Panc1 (cell line): ENCODE data around the gene TAS1R2. TPM values are rescaled to one million over a fixed set of nuclear protein-coding genes. Genes with fewer than 3 reads are reported as not detected.

Source experiments
- ATAC-seq: fragments of 200-7000 bp; cut with Tn5 transposase; 2 replicates; pipeline ENCODE4 v1.9.1; 2020; ENCODE audit warnings: mild to moderate bottlenecking, moderate library complexity
- BruUV-seq: library from RNA; stranded (reverse); fragments of 400-500 nt; replicated peaks from 2 replicates; lab custom pipeline; 2021; lab: Mats Ljungman, UMichigan
- CTCF ChIA-PET: fragments of 300-600 bp; sonication (Branson Sonifier 250); formaldehyde crosslinking; loops from one replicate; lab custom pipeline; 2022; ENCODE audit warnings: antibody characterized with exemption; lab: Charles Lee
- POLR2A ChIA-PET: fragments of 300-600 bp; sonication (Branson Sonifier 250); formaldehyde crosslinking; loops from one replicate; lab custom pipeline; 2022; ENCODE audit warnings: antibody characterized with exemption; lab: Charles Lee
- DNase-seq: peaks from one replicate; pipeline ENCODE4 v3.0.0-alpha.2; 2010; ENCODE audit warnings: low read depth, low spot score
- H3K27ac ChIP-seq: 2 replicates; pipeline ENCODE4 v1.5.1; 2011; ENCODE audit warnings: mild to moderate bottlenecking, low read length, inconsistent platforms
- H3K27me3 ChIP-seq: fragments of 200-500 bp; sonication (Bioruptor generic); 2 replicates; pipeline ENCODE4 v1.6.0; 2014; ENCODE audit warnings: low read length, inconsistent platforms; ENCODE audit not compliant: control insufficient read depth, insufficient read depth
- H3K36me3 ChIP-seq: fragments of 200-500 bp; sonication (Bioruptor generic); 2 replicates; pipeline ENCODE4 v1.5.1; 2014; ENCODE audit warnings: inconsistent platforms, mild to moderate bottlenecking, low read length, moderate library complexity; ENCODE audit not compliant: control insufficient read depth, insufficient read depth
- H3K4me1 ChIP-seq: 2 replicates; pipeline ENCODE4 v1.5.1; 2011; ENCODE audit warnings: inconsistent platforms, mild to moderate bottlenecking, low read length, moderate library complexity; ENCODE audit not compliant: control insufficient read depth, insufficient read depth
- H3K4me3 ChIP-seq, 2 experiments: 2 replicates each; pipeline ENCODE4 v1.5.1; 2011 to 2012; ENCODE audit warnings: low read depth in 2 of 2, low read length in 2 of 2, mild to moderate bottlenecking in 2 of 2, inconsistent platforms in 1 of 2, moderate library complexity in 1 of 2
- H3K9me3 ChIP-seq: fragments of 200-500 bp; sonication (Bioruptor generic); 2 replicates; pipeline ENCODE4 v1.5.1; 2014; ENCODE audit warnings: low read depth, mild to moderate bottlenecking, inconsistent platforms, low read length, moderate library complexity; ENCODE audit not compliant: control insufficient read depth, insufficient read depth
- POLR2AphosphoS5 ChIP-seq: IDR thresholded peaks from 2 replicates; pipeline ENCODE4 v1.6.1; 2012; ENCODE audit warnings: mild to moderate bottlenecking, low read depth, low read length, moderate library complexity
- SIN3A ChIP-seq: IDR thresholded peaks from 2 replicates; pipeline ENCODE4 v1.6.1; 2012; ENCODE audit warnings: low read depth, mild to moderate bottlenecking, low read length, moderate library complexity, borderline replicate concordance; ENCODE audit not compliant: insufficient read depth
- TCF7L2 ChIP-seq: IDR thresholded peaks from 2 replicates; pipeline ENCODE4 v1.6.1; 2011; ENCODE audit warnings: mild to moderate bottlenecking, low read depth, low read length, inconsistent platforms
- in situ Hi-C: cut with HindIII; loops from 2 replicates; pipeline ENCODE4 v1.10.0; 2016; ENCODE audit warnings: low sequenced_read_pairs, low pct_unique_long_range_greater_than_20kb
- intact Hi-C: fragments of 100-400 bp; cut with micrococcal nuclease; formaldehyde crosslinking; loops from one replicate; pipeline ENCODE4 v1.10.0; 2022; ENCODE audit not compliant: unreplicated experiment
- total RNA-seq: library from RNA; stranded (reverse); gene quantifications from one replicate; pipeline ENCODE4 v1.2.1, GENCODE V29; 2021; ENCODE audit not compliant: unreplicated experiment
- TF ChIP-seq, protein P1 (sequence below), 2 experiments: IDR thresholded peaks; 2 replicates each; pipeline ENCODE4 v1.6.1; 2011 to 2012; ENCODE audit warnings: low read depth in 2 of 2, control low read depth in 1 of 2, low read length in 1 of 2, mild to moderate bottlenecking in 1 of 2, moderate library complexity in 1 of 2; ENCODE audit not compliant: insufficient read depth in 1 of 2
- TF ChIP-seq, protein P2 (sequence below): fragments of 450-650 bp; IDR thresholded peaks from 2 replicates; pipeline ENCODE4 v1.5.1; 2017; ENCODE audit warnings: mild to moderate bottlenecking

Gene TAS1R2
- total RNA-seq, 1 experiment from 2014 or later, result not detected

DNA sequence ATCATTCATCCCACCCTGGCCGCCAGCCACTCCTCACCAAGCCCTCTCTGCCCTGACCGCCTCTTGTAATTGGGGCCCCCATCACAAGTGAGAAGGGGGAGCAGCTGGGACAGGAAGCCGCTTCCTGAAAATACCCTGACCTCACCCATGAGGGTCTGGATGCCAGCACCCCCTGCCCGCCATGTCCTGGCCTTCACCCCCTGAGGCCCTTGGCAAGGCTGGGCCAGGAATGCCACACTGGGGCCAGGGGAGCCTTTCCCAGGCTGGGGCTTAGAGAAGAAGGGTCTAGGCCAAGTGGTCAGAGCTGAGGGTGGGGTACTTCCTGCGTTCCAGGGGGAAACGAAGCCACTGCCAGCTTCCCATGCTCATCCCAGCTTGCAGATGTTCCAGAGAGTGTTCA, 60.5 kb downstream of the TAS1R2 start:
- H3K4me3 ChIP-seq, result no peak overlapping the region
- H3K4me1 ChIP-seq, result no peaks in the 10 kb centered on the region
- in situ Hi-C loops, result no loop called here
- BruUV-seq, result no TSS peak
- TF ChIP-seq, protein P1, sequence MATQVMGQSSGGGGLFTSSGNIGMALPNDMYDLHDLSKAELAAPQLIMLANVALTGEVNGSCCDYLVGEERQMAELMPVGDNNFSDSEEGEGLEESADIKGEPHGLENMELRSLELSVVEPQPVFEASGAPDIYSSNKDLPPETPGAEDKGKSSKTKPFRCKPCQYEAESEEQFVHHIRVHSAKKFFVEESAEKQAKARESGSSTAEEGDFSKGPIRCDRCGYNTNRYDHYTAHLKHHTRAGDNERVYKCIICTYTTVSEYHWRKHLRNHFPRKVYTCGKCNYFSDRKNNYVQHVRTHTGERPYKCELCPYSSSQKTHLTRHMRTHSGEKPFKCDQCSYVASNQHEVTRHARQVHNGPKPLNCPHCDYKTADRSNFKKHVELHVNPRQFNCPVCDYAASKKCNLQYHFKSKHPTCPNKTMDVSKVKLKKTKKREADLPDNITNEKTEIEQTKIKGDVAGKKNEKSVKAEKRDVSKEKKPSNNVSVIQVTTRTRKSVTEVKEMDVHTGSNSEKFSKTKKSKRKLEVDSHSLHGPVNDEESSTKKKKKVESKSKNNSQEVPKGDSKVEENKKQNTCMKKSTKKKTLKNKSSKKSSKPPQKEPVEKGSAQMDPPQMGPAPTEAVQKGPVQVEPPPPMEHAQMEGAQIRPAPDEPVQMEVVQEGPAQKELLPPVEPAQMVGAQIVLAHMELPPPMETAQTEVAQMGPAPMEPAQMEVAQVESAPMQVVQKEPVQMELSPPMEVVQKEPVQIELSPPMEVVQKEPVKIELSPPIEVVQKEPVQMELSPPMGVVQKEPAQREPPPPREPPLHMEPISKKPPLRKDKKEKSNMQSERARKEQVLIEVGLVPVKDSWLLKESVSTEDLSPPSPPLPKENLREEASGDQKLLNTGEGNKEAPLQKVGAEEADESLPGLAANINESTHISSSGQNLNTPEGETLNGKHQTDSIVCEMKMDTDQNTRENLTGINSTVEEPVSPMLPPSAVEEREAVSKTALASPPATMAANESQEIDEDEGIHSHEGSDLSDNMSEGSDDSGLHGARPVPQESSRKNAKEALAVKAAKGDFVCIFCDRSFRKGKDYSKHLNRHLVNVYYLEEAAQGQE (IDR thresholded peaks at IDR 0.05; ENCODE audit: insufficient read depth in 1 of 2, low read depth in 2 of 2, low read length in 1 of 2), result no peak
- TF ChIP-seq TCF7L2 (no peak), POLR2AphosphoS5 (no peak), SIN3A (no peak)
- TF ChIP-seq, protein P2, sequence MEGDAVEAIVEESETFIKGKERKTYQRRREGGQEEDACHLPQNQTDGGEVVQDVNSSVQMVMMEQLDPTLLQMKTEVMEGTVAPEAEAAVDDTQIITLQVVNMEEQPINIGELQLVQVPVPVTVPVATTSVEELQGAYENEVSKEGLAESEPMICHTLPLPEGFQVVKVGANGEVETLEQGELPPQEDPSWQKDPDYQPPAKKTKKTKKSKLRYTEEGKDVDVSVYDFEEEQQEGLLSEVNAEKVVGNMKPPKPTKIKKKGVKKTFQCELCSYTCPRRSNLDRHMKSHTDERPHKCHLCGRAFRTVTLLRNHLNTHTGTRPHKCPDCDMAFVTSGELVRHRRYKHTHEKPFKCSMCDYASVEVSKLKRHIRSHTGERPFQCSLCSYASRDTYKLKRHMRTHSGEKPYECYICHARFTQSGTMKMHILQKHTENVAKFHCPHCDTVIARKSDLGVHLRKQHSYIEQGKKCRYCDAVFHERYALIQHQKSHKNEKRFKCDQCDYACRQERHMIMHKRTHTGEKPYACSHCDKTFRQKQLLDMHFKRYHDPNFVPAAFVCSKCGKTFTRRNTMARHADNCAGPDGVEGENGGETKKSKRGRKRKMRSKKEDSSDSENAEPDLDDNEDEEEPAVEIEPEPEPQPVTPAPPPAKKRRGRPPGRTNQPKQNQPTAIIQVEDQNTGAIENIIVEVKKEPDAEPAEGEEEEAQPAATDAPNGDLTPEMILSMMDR, result no peak
- no peaks in the 10 kb centered on the region for H3K36me3 ChIP-seq
- ChIA-PET CTCF (no interaction called here), POLR2A (no interaction called here)
- intact Hi-C loops, result no loop called here
- no peaks in the 10 kb centered on the region for H3K27me3 ChIP-seq
- H3K9me3 ChIP-seq, result no peaks in the 10 kb centered on the region
- no peak for ATAC-seq
- H3K27ac ChIP-seq, result no peak overlapping the region
- DNase-seq, result no peak

DNA sequence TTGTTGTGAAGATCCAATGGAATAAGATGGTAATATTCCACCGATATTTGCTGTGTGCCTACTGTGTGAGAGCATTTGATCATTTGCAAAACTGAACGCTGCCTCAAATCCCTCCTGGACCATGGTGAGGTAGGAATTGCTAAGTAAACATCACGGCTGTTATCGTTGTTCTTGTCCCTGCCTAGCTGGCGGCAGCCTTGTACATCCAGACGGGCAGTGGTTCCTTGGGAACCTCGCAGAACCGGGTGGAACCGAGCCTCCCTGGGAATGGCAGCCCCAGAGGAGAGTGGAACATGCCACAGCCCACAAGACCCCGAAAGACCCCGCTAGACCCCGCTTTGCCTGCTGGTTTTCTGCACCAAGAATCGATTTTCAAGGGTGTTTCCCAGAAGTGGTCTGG, 60.9 kb downstream of the TAS1R2 start:
- no peak for TF ChIP-seq TCF7L2
- TF ChIP-seq POLR2AphosphoS5, result no peak
- TF ChIP-seq, protein P2, result no peak
- no peak for TF ChIP-seq SIN3A
- TF ChIP-seq, protein P1 (IDR thresholded peaks at IDR 0.05; ENCODE audit: insufficient read depth in 1 of 2, low read depth in 2 of 2, low read length in 1 of 2), result no peak
- Histone ChIP-seq H3K36me3 (no peaks in the 10 kb centered on the region), H3K4me1 (no peaks in the 10 kb centered on the region), H3K9me3 (no peaks in the 10 kb centered on the region), H3K27ac (no peak overlapping the region), H3K4me3 (no peak overlapping the region), H3K27me3 (no peaks in the 10 kb centered on the region)
- intact Hi-C loops, result no loop called here
- in situ Hi-C loops, result no loop called here
- ATAC-seq (no peak), DNase-seq (no peak)
- POLR2A ChIA-PET, result no interaction called here
- BruUV-seq, result no TSS peak
- CTCF ChIA-PET, result no interaction called here
